Measurements from ENCODE around the gene FABP1. TPM values are rescaled to one million over a fixed set of nuclear protein-coding genes. Genes with fewer than 3 reads are reported as not detected.

Gene FABP1
- total and polyA plus RNA-seq, 8 donors: 3.8 to 347 (median 7.2) TPM; not detected in 3

DNA sequence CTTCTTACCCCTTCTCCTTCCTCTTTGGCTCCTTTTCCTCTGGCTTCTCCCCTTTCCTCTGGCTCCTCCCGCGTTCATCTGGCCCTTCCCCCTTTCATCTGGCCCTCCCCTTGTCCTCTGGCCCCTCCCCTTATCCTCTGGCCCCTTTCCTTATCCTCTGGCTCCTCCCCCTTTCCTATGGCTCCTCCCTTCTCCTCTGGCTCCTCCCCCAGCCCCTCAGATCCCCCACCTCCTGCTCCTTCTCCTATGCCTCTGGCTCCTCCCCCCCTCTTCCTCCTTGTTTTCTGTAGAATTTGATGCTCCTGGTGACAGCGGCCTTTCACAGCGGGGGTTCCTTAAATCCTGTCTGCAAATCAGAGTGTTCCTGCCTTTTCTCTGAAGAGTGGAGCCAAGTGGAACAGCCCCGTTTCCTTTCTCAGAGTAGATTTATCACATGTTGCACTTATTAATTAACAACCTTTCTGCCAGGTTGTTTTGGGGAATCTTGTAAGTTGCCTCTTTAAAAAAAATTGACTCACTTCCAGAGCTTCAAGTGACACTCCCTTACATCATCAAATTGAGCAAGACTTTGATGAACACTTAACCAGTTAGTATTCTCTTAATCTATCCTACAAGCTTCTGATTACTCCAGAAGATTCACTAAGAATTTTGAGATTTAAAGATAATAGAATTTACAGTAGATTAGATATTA lies 27.9 kb downstream of the FABP1 start:
- TF ChIP-seq, protein P1, sequence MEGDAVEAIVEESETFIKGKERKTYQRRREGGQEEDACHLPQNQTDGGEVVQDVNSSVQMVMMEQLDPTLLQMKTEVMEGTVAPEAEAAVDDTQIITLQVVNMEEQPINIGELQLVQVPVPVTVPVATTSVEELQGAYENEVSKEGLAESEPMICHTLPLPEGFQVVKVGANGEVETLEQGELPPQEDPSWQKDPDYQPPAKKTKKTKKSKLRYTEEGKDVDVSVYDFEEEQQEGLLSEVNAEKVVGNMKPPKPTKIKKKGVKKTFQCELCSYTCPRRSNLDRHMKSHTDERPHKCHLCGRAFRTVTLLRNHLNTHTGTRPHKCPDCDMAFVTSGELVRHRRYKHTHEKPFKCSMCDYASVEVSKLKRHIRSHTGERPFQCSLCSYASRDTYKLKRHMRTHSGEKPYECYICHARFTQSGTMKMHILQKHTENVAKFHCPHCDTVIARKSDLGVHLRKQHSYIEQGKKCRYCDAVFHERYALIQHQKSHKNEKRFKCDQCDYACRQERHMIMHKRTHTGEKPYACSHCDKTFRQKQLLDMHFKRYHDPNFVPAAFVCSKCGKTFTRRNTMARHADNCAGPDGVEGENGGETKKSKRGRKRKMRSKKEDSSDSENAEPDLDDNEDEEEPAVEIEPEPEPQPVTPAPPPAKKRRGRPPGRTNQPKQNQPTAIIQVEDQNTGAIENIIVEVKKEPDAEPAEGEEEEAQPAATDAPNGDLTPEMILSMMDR (IDR thresholded peaks at IDR 0.05): no peak
- no peak for TF ChIP-seq POLR2A (IDR thresholded peaks at IDR 0.05)
- no peak for TF ChIP-seq EP300 (IDR thresholded peaks at IDR 0.05)
- TF ChIP-seq POLR2AphosphoS5 (IDR thresholded peaks at IDR 0.05): no peak
- Histone ChIP-seq H3K4me1 (no peaks in the 10 kb centered on the region), H3K36me3 (no peaks in the 10 kb centered on the region), H3K27me3 (no peaks in the 10 kb centered on the region), H3K27ac (no peak overlapping the region), H3K4me3 (no peak overlapping the region), H3K9me3 (no peaks in the 10 kb centered on the region)
- no peak for DNase-seq
- 34 to 52% (median 47%) methylated on average over 5 of the region's 5 CpGs for WGBS, 5 donors
- intact Hi-C loops (cut with DNase I; ENCODE audit: low total_unique reads): no loop called here

DNA sequence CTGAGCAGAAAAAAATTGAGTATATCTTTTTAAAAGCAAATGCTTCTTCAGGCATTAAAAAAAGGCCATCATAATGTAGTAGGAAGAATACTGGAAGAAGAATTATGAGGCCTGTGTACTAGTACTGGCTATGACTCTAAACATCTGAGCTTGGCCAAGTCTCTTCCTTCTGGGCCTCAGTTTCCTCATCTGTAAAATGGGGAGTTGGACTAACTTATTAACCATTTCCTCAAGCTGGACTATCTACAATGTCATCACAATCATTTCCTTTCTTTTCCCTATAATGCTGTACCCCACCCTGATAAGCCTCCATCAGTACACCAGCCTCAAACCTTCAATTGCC lies 29.3 kb downstream of the FABP1 start:
- no peak for DNase-seq
- H3K36me3 ChIP-seq: no peaks in the 10 kb centered on the region
- intact Hi-C loops (cut with DNase I; ENCODE audit: low total_unique reads): no loop called here
- H3K4me1 ChIP-seq: no peaks in the 10 kb centered on the region
- H3K9me3 ChIP-seq: no peaks in the 10 kb centered on the region
- TF ChIP-seq, protein P1 (IDR thresholded peaks at IDR 0.05): no peak
- TF ChIP-seq POLR2AphosphoS5 (IDR thresholded peaks at IDR 0.05): no peak
- TF ChIP-seq EP300 (IDR thresholded peaks at IDR 0.05): no peak
- TF ChIP-seq POLR2A (IDR thresholded peaks at IDR 0.05): no peak
- H3K27ac ChIP-seq: no peak overlapping the region
- no peak overlapping the region for H3K4me3 ChIP-seq
- no peaks in the 10 kb centered on the region for H3K27me3 ChIP-seq

DNA sequence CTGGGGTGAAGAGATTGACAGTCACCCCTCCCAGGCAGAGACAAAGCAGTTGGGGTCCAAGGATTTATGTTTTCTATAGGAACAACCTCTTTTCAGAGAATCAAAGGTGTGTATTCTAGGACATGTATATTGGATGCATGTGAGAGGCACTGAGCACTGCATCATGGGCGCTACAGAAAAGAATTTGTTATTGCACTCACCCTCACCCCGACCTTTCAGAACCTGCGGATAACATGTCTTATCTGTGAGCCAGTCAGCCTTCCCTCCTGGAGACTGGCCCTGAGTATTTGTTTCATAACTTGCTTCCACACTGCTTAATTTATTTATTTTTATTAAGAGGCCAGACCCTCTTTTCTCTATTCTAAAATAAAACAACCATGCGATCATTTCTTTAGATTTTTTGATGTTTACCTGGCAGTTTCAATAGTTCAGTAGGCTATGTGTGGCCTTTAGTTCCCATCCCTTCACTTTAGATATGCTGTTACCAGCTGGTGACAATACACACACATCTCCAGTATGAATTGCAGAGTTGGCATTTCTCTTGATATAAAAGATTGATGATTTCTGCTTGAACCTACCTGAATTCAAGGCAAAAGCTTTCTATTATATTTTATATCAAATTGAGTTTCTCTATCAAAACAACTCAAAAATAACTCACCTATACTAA lies 29.8 kb downstream of the FABP1 start:
- H3K27ac ChIP-seq: no peak overlapping the region
- no peaks in the 10 kb centered on the region for H3K36me3 ChIP-seq
- intact Hi-C loops (cut with DNase I; ENCODE audit: low total_unique reads): no loop called here
- DNase-seq: no peak
- no peak overlapping the region for H3K4me3 ChIP-seq
- H3K9me3 ChIP-seq: no peaks in the 10 kb centered on the region
- 44 to 70% (median 56%) methylated on average over 4 of the region's 4 CpGs for WGBS, 5 donors
- H3K4me1 ChIP-seq: no peaks in the 10 kb centered on the region
- no peaks in the 10 kb centered on the region for H3K27me3 ChIP-seq
- TF ChIP-seq POLR2AphosphoS5 (IDR thresholded peaks at IDR 0.05) (no peak), EP300 (IDR thresholded peaks at IDR 0.05) (no peak), POLR2A (IDR thresholded peaks at IDR 0.05) (no peak)
- TF ChIP-seq, protein P1 (IDR thresholded peaks at IDR 0.05): no peak

DNA sequence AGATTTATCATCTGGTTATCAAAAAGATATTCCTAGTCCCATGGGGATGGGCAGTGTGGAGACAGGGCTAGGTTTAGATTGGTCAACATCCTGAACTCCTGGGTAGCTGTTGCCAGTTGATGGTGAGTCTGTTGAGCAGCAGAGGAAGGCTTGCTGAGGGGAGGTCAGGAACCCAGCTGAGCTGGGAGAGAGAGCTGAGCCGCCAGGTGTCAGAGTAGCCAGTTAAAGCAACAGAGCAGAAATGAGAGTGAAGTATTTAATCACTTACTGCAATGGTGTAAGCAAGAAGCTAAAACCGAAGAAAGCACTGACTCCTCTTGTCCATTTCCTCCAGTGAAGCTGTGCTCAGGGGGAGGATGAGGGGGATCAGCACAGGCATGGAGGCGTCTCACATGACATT lies 30.7 kb downstream of the FABP1 start:
- intact Hi-C loops (cut with DNase I; ENCODE audit: low total_unique reads): no loop called here
- TF ChIP-seq, protein P1 (IDR thresholded peaks at IDR 0.05): no peak
- no peak for TF ChIP-seq POLR2A (IDR thresholded peaks at IDR 0.05)
- TF ChIP-seq EP300 (IDR thresholded peaks at IDR 0.05): no peak
- Histone ChIP-seq H3K4me3 (no peak overlapping the region), H3K36me3 (no peaks in the 10 kb centered on the region), H3K27ac (no peak overlapping the region), H3K4me1 (no peaks in the 10 kb centered on the region), H3K9me3 (no peaks in the 10 kb centered on the region), H3K27me3 (no peaks in the 10 kb centered on the region)
- DNase-seq: no peak
- 59 to 75% (median 69%) methylated on average over 3 of the region's 3 CpGs for WGBS, 5 donors
